Keratinocyte (primary cell): ENCODE data around the gene HSH2D. TPM values are rescaled to one million over a fixed set of nuclear protein-coding genes. Genes with fewer than 3 reads are reported as not detected.

Experiments used
- DNase-seq: peaks from one replicate; pipeline ENCODE4 v3.0.0-alpha.2; 2011; ENCODE audit warnings: low read depth, missing footprints, low spot score
- FAIRE-seq: peaks from 2 replicates; lab custom pipeline; 2011; peaks lifted over from hg19 to GRCh38; lab: Jason Lieb, UNC
- H2AFZ ChIP-seq: 2 replicates; pipeline ENCODE4 v1.6.0; 2012; ENCODE audit warnings: low read length, control low read depth, inconsistent platforms; ENCODE audit not compliant: control insufficient read depth
- H3K27ac ChIP-seq: 2 replicates; pipeline ENCODE4 v1.5.1; 2011; ENCODE audit warnings: low read length; ENCODE audit not compliant: control insufficient read depth, insufficient read depth
- H3K27me3 ChIP-seq: 3 replicates; pipeline ENCODE4 v1.6.0; 2011; ENCODE audit warnings: low read length; ENCODE audit not compliant: control insufficient read depth, insufficient read depth; ENCODE audit errors: extremely low read depth
- H3K36me3 ChIP-seq, 2 experiments: 2 replicates in 1 of 2; 3 replicates in 1 of 2; pipeline ENCODE4 v1.5.1; 2011; ENCODE audit warnings: low read length in 2 of 2, mild to moderate bottlenecking in 1 of 2; ENCODE audit not compliant: control insufficient read depth in 2 of 2, insufficient read depth in 2 of 2; ENCODE audit errors: extremely low read depth in 1 of 2
- H3K4me1 ChIP-seq: 3 replicates; pipeline ENCODE4 v1.5.1; 2011; ENCODE audit warnings: low read length; ENCODE audit not compliant: control insufficient read depth, insufficient read depth; ENCODE audit errors: extremely low read depth
- H3K4me2 ChIP-seq: 3 replicates; pipeline ENCODE4 v1.6.0; 2011; ENCODE audit warnings: low read depth, low read length; ENCODE audit not compliant: control insufficient read depth, insufficient read depth; ENCODE audit errors: extremely low read depth
- H3K4me3 ChIP-seq, 3 experiments: fragments of 200-600 bp in 1 of 3; sonication (generic) in 1 of 3; 2 replicates in 2 of 3; 3 replicates in 1 of 3; pipeline ENCODE4 v1.5.1; 2011 to 2016; ENCODE audit warnings: low read length in 3 of 3, mild to moderate bottlenecking in 3 of 3, control low read depth in 2 of 3, inconsistent platforms in 1 of 3, low read depth in 1 of 3, mixed read lengths in 1 of 3, mixed run types in 1 of 3, moderate library complexity in 1 of 3; ENCODE audit not compliant: control insufficient read depth in 2 of 3, insufficient read depth in 2 of 3; ENCODE audit errors: extremely low read depth in 1 of 3
- H3K79me2 ChIP-seq: 2 replicates; pipeline ENCODE4 v1.6.0; 2012; ENCODE audit warnings: low read length; ENCODE audit not compliant: control insufficient read depth, insufficient read depth
- H3K9ac ChIP-seq: 3 replicates; pipeline ENCODE4 v1.6.0; 2011; ENCODE audit warnings: low read length; ENCODE audit not compliant: control insufficient read depth, insufficient read depth; ENCODE audit errors: extremely low read depth
- H3K9me1 ChIP-seq: 3 replicates; pipeline ENCODE4 v1.6.0; 2011; ENCODE audit warnings: low read length; ENCODE audit not compliant: control insufficient read depth, insufficient read depth; ENCODE audit errors: extremely low read depth
- H3K9me3 ChIP-seq: 2 replicates; pipeline ENCODE4 v1.5.1; 2012; ENCODE audit warnings: low read depth, low read length; ENCODE audit not compliant: control insufficient read depth
- H4K20me1 ChIP-seq: 3 replicates; pipeline ENCODE4 v1.6.0; 2011; ENCODE audit warnings: low read length; ENCODE audit not compliant: control insufficient read depth, insufficient read depth; ENCODE audit errors: extremely low read depth
- CTCF ChIP-seq, 3 experiments: IDR thresholded peaks in 1 of 3; conservative IDR thresholded peaks in 1 of 3; optimal IDR thresholded peaks in 1 of 3; 2 replicates in 2 of 3; 3 replicates in 1 of 3; pipeline versions ENCODE3 to v1.5.1; 2011; ENCODE audit warnings: low read length in 3 of 3, mild to moderate bottlenecking in 3 of 3, moderate library complexity in 2 of 3, control low read depth in 1 of 3, inconsistent platforms in 1 of 3; ENCODE audit not compliant: insufficient read depth in 2 of 3; ENCODE audit errors: extremely low read depth in 1 of 3
- EZH2 ChIP-seq: IDR thresholded peaks from one replicate; pipeline ENCODE4 v1.6.1; 2012; ENCODE audit warnings: inconsistent platforms, mild to moderate bottlenecking, low read length, moderate library complexity
- dilution Hi-C: fragments of 300-500 bp; cut with MboI; formaldehyde crosslinking; loops from one replicate; pipeline ENCODE4 v1.7.0; 2020; ENCODE audit warnings: low sequenced_read_pairs; ENCODE audit not compliant: extremely low pct_ligation_motif_present
- polyA plus RNA-seq, 5 experiments: library from polyadenylated mRNA; depleted of rRNA in 3 of 5; stranded (reverse) in 3 of 5; stranded (forward) in 1 of 5; unstranded in 1 of 5; fragments of >200 nt; gene quantifications; 1 replicate in 1 of 5; 2 replicates in 3 of 5; 3 replicates in 1 of 5; pipeline versions ENCODE4 v1.2.1 to v1.2.3, GENCODE V29; 2011 to 2012; ENCODE audit warnings: missing spikeins in 2 of 5, low read depth in 1 of 5, low replicate concordance in 1 of 5

Gene HSH2D
- polyA plus RNA-seq, 1 donor (not counting 4 experiments of a cell fraction or from before 2014, with no cell fraction given), result 1.1 TPM

- Histone ChIP-seq H3K9ac (no peak overlapping the region), H3K4me3 (no peak overlapping the region), H4K20me1 (no peaks in the 10 kb centered on the region), H3K9me3 (no peaks in the 10 kb centered on the region), H2AFZ (no peak overlapping the region), H3K79me2 (peaks cover 57% of the 10 kb centered on the region), H3K27me3 (no peaks in the 10 kb centered on the region), H3K9me1 (no peaks in the 10 kb centered on the region), H3K36me3 (peaks cover 14 to 18% of the 10 kb centered on the region in 2 experiments), H3K4me1 (peaks cover 9% of the 10 kb centered on the region), H3K27ac (no peak overlapping the region), H3K4me2 (no peak overlapping the region)
- TF ChIP-seq EZH2 (no peak), CTCF (optimal IDR thresholded peaks at IDR 0.05 in 1 of 3, IDR thresholded peaks at IDR 0.05 in 1 of 3, conservative IDR thresholded peaks at IDR 0.05 in 1 of 3; ENCODE audit: extremely low read depth in 1 of 3, insufficient read depth in 2 of 3, low read length in 3 of 3) (no peak)
- dilution Hi-C loops, result no loop called here
- no peak for DNase-seq
- no peak for FAIRE-seq
These were observed 29.8 kb upstream of the HSH2D start for GRCh38 chr19:16113727-16114126.

- Histone ChIP-seq H3K9ac (no peak overlapping the region), H4K20me1 (no peaks in the 10 kb centered on the region), H2AFZ (no peak overlapping the region), H3K79me2 (peaks cover 57% of the 10 kb centered on the region), H3K27me3 (no peaks in the 10 kb centered on the region), H3K4me3 (no peak overlapping the region), H3K4me2 (no peak overlapping the region), H3K9me3 (no peaks in the 10 kb centered on the region), H3K27ac (no peak overlapping the region), H3K9me1 (no peaks in the 10 kb centered on the region), H3K4me1 (peaks cover 9% of the 10 kb centered on the region), H3K36me3 (peaks cover 21 to 24% of the 10 kb centered on the region in 2 experiments)
- no peak for TF ChIP-seq EZH2
- no peak for TF ChIP-seq CTCF (optimal IDR thresholded peaks at IDR 0.05 in 1 of 3, IDR thresholded peaks at IDR 0.05 in 1 of 3, conservative IDR thresholded peaks at IDR 0.05 in 1 of 3; ENCODE audit: extremely low read depth in 1 of 3, insufficient read depth in 2 of 3, low read length in 3 of 3)
- no peak for FAIRE-seq
- no peak for DNase-seq
- dilution Hi-C loops, result no loop called here
These were observed 28.0 kb upstream of the HSH2D start for GRCh38 chr19:16115301-16116039.
